Activated T-cell treated with anti-CD3 and anti-CD28 coated beads for 48 hours (primary cell): ENCODE data around the gene NSUN3.
"Not testable (repeated sequence)": the region's sequence is repeated elsewhere in the genome, so short reads cannot be mapped to it uniquely, and the experiment has no call there.

ENCODE experiments used
- DNase-seq: peaks from one replicate; pipeline ENCODE4 v3.0.0-alpha.2; 2020; ENCODE audit warnings: low read depth

NSUN3 gene

DNA sequence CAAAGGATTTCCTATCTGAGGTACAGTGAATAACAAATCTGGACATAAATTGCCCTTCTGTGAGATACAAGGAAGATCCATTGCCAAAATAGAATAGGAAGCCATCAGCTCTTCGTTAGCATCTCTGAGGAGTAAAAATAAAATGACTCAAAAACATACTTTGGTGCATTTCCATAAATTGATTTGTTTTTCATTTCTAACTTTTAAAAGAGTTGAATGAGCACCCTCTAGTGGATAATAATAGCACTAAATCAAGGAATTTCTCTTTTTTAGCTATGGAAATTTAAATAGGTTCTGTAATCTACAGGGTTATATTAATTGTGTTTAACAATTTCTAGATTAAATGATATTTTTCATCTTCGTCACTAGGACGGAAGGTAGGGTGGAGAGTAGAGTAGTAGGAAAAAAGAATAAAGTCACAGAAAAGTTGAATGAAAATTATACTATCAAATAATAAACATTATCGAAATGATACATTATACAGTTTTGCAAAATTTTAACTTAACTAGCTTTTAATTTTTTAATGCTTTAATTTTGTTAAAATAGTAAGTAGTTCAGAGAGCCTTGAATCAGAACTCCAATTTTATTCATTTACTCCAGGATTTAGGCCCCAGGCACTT, 6.4 kb downstream of the NSUN3 start:
- no peak for DNase-seq

DNA sequence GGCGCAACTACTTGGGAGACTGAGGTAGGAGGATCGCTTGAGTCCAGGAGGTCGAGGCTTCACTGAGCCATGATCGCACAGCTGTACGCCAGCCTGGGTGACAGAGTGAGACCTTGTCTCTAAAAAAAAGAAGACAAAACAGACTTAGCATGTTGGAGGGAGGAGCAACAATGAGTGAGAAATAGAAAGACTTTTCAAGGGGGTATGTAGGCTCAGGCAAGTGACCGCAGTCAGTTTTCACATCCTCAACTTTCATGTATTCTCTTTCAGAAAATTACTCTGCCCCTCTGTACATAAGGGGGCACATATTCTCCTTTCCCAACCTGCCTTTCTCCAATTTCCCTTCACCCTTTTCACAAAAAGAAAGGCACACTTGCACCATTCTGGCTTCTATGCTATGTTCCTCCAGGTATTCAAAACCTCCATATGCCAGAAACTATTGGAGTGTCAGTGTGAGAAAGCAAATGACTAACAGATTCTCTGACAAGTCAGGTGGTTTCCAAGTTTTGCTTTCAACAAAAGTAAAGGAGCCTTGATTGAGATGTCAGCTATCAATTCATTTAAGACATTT, 7.6 kb downstream of the NSUN3 start:
- no peak for DNase-seq

DNA sequence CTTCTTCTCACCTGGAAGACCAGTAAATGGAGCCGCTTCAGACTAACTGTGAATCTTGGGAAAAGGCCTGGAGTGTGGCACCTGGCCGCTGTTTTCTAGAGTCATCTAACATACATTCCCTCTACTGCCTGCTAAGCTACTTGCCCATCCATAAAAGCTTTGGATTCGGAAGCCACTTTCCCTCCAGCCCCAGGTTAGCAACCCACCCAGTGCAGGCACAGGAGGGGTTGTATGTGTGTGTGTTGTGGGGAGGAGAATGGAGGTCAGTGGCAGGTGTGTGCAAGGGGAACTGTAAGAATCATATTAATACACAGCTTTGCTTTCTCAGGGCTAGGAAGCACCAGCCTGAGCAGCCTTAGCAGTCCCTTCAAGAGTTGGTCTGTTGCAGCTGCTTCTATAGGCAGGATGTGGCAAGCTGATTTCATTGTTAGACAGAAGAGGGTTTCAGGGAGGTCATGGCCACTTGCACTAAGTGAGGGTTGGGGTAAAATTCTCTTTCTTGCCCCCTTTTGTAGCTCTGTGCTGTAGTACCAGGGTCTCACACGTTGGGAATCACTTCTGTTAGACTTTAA, 8.9 kb downstream of the NSUN3 start:
- no peak for DNase-seq

DNA sequence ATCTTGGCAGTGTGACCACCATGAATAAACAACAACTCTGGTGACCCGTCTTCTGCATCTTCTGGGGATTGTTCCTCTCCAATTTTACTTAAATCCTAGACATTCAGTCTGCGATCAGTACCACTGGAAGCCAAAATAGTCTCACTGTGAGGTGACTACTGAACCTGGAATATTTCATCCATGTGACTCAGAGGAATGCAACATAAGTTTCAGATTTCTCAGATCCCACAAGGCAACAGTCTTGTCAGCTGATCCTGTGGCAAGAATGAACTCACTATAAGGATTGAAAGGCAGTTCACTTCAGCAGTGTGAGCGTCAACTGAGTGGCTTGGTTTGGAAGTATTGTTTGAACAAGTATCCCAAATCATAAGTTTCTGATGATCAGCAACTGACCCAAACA, 13.2 kb downstream of the NSUN3 start:
- no peak for DNase-seq

DNA sequence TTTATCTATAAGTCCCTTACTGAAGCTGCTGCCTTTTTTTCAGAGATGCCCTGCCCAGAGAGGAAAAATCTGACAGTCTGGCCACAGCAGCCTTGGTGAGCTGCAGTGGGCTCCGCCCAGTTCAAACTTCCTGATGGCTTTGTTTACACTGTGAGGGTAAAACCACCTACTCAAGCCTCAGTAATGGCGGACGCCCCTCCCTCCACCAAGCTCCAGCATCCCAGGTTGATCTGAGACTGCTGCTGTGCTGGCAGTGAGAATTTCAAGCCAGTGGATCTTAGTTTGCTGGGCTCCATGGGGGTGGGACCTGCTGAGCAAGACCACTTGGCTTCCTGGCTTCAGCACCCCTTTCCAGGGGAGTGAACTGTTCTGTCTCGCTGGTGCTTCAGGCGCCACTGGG, 17.7 kb downstream of the NSUN3 start:
- not testable (repeated sequence) for DNase-seq

DNA sequence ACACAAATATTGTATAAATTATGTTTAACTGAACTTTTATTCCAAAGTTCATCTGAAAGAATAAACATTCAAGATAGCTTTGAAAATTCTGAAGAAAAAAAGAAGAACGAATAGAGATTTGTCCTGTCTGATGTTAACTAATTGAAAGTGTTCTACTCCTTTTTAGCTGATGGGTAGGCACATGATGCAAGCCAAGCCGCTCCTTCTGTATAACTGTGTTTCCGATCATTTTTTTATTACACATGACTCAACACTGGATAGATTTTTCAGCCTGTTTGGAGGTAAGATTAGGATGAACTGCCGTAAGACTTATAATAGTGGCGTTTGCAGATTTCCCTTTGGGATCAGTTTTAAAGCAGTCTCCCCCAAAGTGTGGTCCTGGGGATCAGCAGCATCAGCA, 19.0 kb downstream of the NSUN3 start:
- no peak for DNase-seq

DNA sequence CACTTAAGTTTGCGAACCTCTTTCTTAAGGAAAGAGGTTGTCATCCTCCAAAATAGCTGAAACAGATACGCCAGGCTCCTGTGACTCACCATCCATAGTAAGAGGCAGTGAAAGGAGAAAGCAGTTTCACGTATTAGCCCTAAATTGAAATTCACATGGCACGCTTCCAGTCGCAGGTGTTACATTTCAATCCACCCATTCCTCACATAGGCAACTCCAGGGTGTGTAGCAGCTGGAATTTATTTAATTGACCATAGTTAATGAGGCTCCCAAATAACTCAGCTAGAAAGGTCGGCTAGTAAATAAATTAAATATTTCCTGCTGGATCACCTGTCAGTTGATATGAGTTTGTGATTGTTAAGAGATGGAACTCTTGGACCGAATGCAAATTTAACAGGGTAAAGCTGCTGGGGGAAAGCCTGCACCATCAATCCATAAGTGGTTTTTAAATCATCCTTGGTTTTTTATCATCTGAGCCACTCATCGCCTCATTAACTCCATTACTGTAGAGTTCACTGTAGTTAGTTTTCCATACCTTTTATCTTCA, 19.6 kb downstream of the NSUN3 start:
- DNase-seq: no peak

DNA sequence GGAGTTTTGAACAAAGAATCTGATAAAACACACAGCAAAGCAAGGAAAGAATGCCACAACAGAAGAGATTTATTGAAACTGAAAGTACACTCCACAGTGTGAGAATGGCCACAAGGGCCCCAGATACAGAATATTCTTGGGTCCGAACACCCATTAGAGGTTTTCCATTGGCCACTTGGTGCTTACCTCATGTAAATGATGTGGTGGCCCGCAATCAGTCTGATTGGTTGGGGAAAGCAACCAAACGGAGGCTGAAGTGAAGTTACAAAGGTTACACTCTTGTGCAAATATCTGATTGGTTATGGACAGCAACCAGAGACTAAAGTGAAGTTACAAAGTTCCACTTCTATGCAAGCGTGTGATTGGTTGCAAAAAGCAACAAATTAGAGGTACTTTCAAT, 20.4 kb downstream of the NSUN3 start:
- no peak for DNase-seq

DNA sequence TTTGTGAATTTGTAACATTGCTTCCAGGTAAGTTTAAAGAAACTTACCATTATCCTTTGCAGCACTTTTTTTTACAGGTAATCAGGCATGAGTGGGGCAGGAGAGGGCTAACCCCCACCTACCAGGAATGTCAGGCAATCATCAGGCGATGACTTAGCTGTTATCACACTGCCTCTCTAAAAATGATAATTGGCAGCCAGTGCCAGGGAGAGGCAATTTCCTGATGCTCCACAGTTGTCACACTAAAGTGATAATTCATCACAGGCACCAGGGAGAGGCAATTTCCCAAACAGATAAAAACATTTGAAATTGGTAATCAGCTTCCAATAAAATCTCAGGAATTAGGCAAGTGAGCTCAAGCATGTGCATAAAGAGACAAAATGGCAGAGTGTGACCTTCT, 26.3 kb downstream of the NSUN3 start:
- DNase-seq: no peak

DNA sequence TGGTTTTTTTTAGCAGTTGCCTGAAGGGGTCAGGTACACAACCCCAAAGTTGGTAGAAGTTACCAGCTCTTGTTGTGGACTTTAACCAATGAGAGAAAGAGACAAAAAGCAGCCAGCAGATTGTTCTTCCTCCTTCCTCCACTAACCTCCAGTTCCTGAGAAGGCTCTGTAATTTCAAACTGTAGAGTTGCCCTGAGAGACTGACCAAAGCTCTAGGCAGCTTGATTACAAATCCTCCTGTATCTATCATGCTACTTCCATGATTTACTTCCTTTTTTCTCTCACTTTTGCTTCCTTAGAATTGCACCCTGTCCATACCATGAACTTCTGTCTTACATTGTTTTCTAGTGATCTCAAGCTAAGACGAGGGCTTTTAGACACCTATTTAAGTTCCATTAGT, 29.2 kb downstream of the NSUN3 start:
- DNase-seq: no peak

DNA sequence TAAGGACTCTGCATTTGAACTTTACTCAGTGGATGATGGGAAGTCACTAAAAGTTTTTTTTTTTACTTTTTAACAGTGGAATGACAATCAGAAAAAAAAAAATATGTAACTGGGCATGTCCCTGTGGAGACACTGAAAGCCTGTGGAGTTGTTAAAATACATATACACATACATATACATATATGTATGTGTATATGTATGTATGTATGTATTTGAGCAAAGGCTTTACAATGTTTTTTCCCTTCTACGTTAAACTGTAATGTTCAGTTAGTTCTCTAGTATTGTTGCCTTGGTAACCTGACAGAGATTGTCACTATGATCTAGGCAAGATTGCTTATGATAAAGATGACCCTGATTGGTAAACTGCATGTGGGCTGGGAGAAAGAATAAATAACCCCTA, 30.3 kb downstream of the NSUN3 start:
- no peak for DNase-seq

DNA sequence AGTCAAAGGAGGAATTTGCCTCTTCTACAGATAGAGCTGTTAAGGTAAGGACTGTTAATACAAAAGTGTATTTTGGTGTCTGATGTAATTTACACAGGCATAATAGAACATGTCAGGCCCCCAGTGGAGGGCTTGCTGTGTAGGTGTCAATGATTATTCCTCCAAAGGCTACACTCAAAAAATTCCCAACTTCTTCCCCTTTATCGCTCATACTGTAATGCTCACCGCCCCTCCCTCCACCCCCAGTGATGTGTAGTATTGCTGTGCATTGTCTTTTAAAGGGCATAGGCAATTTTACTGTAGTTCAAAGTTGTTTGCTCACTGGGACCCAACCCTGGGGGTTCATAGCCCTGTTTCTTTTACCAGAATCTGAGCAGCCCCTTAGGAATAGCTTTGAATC, 32.2 kb downstream of the NSUN3 start:
- no peak for DNase-seq

DNA sequence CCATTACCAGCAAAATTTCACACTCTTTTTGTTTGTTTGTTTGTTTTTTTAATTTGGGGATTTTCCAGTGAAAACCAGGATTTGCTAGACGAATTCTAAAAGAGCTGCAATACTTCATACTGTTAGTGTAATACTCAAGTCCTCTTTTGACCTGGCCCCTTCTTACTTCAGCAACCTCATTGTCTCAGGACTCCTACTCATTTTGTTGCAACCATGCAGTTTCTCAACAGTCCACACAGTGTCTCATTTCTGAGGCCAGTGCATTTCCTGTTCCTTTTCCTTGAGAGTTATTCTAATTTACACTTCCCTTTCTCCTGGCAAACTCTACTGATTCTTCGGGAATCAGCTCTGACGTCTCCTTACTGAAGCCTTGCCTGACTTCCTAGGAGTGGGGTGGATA, 35.6 kb downstream of the NSUN3 start:
- no peak for DNase-seq

DNA sequence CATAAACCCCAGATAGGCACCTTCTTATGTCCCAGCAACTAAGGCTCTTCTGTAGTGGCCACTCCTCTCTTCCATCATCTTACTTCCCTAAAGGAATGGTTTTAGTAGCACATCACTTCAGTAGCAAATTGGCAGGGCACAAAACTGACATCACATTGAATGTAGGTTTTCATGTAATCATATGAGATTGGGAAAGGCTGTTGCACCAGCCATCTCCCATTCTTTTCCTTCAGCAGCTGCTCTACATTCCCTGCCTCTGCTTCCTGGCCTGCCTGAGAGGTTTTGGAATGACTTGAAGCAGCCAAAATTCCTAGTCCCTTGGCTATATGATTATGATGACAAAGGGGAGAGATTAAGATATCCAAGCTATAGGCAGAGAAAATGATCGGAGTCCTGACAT, 36.5 kb downstream of the NSUN3 start:
- no peak for DNase-seq

DNA sequence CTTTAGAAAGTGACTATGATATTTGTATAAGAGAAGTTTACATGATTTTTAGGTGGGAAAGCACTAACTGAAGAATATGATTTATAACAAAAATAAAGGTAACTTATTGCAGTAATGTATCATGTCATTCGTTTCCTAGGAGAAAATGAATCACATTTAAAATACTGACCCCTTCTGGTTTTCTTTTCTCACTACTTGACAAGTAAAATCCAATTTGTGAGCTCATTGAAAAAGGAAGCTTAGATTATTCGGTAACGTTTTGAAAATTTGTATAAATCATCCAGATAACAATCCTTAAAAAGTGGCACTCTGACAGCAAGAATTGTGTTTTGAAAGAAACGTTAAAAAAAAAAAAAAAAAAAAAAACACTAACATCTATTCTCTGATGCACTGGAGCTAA, 39.0 kb downstream of the NSUN3 start:
- no peak for DNase-seq

DNA sequence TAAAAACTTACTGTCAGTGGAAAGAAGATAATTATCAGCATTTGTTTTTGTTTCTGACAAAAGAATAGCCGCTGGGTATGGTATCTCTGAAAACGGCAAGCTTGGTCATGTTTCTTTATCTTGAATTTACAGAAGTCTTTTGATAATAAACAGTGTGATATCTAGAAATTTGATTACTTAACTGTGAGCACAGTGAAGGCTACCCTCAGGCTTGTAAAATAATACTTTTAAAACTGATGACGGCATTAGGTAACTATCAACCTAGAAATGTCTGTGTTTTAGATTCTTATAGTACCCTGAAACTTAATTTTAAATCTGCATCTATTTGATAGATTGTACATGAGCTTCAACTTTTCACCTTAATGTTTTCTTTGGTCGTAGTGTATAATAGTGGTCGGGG, 43.4 kb downstream of the NSUN3 start:
- no peak for DNase-seq

DNA sequence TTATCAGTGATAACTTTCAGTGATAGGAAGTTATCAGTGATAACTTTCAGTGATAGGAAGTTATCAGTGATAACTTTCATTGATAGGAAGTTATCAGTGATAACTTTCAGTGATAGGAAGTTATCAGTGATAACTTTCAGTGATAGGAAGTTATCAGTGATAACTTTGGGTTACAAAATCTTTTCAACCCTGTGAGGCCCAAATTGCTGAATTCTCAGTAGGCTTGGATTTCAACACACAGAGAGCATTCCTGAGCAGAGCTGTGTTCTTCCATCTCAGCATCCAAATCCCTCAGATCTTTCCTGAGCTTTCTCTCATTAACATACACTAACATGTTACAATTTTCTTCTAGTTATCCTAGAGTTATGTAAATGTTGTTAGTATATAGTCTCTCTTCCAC, 47.4 kb downstream of the NSUN3 start:
- DNase-seq: not testable (repeated sequence)

DNA sequence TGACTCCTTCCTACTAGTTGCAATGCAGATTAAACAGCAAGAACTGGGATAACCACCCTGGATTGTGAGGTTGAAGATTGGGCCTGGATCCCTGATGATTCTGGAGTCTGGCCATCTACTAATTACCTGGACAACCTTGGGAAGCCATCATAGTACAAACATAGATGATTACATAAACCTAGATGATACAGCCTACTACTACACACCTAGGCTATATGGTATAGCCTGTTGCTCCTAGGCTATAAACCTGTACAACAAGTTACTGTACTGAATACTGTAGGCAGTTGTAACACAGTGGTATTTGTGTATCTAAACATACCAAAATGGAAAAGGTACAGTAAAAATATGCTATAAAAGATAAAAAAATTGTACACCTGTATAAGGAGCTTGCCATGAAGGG, 48.0 kb downstream of the NSUN3 start:
- DNase-seq: no peak

DNA sequence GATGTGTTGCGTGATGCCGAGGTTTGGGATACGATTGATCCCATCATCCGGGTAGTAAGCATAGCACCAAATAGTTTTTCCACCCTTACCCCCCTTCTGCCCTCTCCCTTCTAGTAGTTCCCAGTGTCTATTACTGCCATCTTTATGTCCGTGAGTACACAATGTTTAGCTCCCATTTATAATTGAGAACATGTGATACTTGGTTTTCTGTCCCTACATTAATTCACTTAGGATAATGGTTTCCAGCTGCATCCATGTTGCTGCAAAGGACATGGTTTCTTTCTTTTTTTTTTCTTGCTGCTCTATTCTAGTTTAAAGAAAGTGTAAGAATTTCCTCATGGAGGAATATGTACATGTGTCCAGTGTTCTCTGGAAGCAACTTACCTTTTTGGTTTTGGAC, 51.8 kb downstream of the NSUN3 start:
- no peak for DNase-seq

DNA sequence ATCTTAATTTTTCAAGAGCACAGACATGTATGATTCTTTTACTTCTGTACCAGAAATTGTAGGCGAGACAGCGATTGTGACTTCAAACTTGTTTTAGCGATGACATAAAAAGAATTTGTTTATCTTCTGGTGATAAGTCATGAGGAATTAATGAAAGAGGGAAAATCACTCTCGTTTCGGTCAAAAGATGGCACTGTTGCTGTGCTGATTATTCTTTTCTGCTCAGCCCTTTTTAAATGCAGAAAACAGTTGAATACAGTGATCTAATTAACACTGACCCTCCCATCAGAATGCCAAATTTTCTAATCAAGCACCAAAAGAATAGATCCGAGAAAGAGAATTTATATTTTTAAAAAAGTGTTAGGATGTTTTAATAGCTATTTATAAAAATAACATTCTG, 52.6 kb downstream of the NSUN3 start:
- no peak for DNase-seq

DNA sequence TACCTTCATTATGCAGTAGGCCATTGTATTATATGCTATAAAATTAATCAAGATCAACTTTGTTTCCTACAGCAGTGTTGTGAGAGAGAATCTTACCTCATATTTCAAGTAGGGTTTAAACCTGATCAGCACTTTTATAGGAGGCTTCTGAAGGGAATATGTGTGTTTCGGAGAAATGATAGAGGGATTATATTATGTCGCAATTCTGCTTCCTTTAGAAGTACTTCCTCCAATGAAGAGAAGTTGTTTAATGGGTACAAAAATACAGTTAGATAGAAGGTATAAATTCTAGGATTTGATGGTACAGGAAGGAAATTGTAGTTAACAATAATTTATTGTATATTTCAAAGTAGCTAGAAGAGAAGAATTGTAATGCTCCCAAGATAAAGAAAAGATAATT, 54.9 kb downstream of the NSUN3 start:
- DNase-seq: no peak

DNA sequence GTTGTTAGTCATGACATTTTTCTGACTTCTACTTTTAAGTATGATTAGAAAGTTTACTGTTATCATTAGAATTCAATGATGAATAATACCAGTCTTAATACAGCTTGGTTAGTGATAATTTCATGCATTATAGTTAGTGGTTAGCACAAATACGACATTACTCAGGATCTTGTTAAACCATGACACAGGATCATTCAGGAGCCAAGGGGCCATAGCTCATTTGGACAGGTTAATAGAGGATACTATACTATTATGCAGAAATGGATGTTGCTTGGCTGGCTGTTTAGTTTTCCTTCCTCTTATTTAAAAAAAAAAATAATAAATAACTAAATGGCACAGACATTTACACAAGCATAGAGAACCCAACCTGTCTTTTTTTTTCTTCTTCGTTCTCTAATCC, 55.5 kb downstream of the NSUN3 start:
- DNase-seq: no peak

DNA sequence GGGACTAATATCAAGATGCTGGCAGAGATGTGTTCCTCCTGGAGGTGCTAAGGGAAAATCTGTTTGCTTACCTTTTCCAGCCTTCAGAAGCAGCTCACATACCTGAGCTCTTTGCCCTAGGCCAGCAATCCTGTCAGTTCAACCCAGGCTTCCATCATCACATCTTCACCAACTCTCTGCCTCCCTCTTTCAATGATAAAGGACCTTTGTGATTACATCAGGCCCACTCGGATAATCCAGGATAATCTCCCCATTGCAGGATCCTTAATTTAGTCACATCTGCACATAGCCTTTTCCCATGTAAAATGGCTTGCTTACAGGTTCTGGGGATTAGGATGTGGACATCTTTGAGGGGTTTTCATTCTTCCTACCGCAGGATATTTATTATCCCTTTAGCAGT, 58.3 kb downstream of the NSUN3 start:
- DNase-seq: no peak

DNA sequence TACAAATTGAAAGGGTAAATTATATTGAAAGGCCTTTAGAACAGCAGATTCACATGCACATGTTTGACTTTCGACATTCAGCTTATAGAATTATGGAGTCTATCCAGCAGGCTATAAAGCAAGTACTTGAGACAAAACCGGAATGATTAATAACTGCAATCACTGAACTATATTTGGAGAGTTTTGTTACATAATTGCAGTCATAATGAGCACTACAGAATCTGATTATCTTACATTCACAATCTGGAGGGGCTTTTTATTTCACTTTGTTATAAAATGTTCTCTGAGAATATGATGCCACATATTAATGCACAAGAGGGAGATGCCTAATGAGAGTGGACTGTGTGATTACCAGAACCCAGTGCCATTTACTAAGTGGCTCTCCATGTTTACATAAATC, 64.3 kb downstream of the NSUN3 start:
- DNase-seq: no peak
